ENCODE data around the gene CCT5. TPM values are rescaled to one million over a fixed set of nuclear protein-coding genes. Genes with fewer than 3 reads are reported as not detected.

CCT5 gene
- total RNA-seq, 1 experiment from 2014 or later = 548 TPM

DNA sequence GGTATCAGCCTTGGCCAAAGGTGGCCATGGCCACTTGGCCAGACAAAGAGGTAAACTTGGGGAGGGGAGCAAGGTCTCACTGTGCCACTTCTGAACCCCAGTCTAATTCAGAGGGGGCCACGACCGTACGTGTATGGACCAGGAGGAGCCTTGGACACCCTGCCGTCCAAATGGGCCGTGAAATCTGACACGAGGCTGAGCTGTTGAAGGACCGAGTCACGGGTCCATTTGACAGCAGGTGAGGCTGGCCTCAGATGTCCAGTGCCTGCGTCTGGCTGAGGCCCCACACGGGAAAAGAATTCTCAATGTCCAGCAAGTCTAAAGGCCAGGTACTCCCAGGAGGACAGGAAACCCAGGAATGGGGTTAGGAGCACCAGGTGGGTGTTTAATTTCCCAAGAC, 39.9 kb downstream of the CCT5 start:
- ATAC-seq (no peak), DNase-seq (ENCODE audit: low spot score) (no peak)
- H3K36me3 Mint-ChIP-seq = peaks cover 37% of the 10 kb centered on the region
- ChIA-PET CTCF (interaction anchor here (1.0 to 1.1 kb wide), 3 partner anchors 63 to 134 kb away, joined by 3 to 5 read pairs (median 3); no protein-coding TSS in a partner anchor), POLR2A (interaction anchor here (1.0 kb wide), 1 partner anchor 67 kb away, joined by 3 read pairs; no protein-coding TSS in a partner anchor)
- no peak for TF ChIP-seq SMAD4 (CRISPR knock-in tag; IDR thresholded peaks at IDR 0.05)
- no peak for TF ChIP-seq HMGA2 (CRISPR knock-in tag; IDR thresholded peaks at IDR 0.05)
- TF ChIP-seq CBFB (CRISPR knock-in tag; IDR thresholded peaks at IDR 0.05; ENCODE audit: low read depth) = no peak
- TF ChIP-seq ZBTB21 (CRISPR knock-in tag; IDR thresholded peaks at IDR 0.05; ENCODE audit: borderline replicate concordance) = no peak
- TF ChIP-seq, protein P1, sequence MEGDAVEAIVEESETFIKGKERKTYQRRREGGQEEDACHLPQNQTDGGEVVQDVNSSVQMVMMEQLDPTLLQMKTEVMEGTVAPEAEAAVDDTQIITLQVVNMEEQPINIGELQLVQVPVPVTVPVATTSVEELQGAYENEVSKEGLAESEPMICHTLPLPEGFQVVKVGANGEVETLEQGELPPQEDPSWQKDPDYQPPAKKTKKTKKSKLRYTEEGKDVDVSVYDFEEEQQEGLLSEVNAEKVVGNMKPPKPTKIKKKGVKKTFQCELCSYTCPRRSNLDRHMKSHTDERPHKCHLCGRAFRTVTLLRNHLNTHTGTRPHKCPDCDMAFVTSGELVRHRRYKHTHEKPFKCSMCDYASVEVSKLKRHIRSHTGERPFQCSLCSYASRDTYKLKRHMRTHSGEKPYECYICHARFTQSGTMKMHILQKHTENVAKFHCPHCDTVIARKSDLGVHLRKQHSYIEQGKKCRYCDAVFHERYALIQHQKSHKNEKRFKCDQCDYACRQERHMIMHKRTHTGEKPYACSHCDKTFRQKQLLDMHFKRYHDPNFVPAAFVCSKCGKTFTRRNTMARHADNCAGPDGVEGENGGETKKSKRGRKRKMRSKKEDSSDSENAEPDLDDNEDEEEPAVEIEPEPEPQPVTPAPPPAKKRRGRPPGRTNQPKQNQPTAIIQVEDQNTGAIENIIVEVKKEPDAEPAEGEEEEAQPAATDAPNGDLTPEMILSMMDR (IDR thresholded peaks at IDR 0.05) = no peak
- no peak for TF ChIP-seq PRRX2 (CRISPR knock-in tag; IDR thresholded peaks at IDR 0.05)
- TF ChIP-seq, protein P2, sequence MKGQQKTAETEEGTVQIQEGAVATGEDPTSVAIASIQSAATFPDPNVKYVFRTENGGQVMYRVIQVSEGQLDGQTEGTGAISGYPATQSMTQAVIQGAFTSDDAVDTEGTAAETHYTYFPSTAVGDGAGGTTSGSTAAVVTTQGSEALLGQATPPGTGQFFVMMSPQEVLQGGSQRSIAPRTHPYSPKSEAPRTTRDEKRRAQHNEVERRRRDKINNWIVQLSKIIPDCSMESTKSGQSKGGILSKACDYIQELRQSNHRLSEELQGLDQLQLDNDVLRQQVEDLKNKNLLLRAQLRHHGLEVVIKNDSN (CRISPR knock-in tag; IDR thresholded peaks at IDR 0.05) = no peak
- no peak for TF ChIP-seq GABPB1 (CRISPR knock-in tag; IDR thresholded peaks at IDR 0.05)
- no peak for TF ChIP-seq MYBL2 (CRISPR knock-in tag; IDR thresholded peaks at IDR 0.05)
- no peak for TF ChIP-seq ZNF219 (CRISPR knock-in tag; IDR thresholded peaks at IDR 0.05; ENCODE audit: borderline replicate concordance)
- TF ChIP-seq ETV6 (CRISPR knock-in tag; IDR thresholded peaks at IDR 0.05) = no peak
- TF ChIP-seq ZNF671 (CRISPR knock-in tag; IDR thresholded peaks at IDR 0.05) = no peak
- no peak for TF ChIP-seq ZNF317 (CRISPR knock-in tag; IDR thresholded peaks at IDR 0.05; ENCODE audit: borderline replicate concordance, low read depth)
- no peak overlapping the region for H3K27ac Mint-ChIP-seq
- H3K27me3 Mint-ChIP-seq (ENCODE audit: low read depth) = no peaks in the 10 kb centered on the region
- H3K4me3 Mint-ChIP-seq = no peak overlapping the region
- peaks cover 14% of the 10 kb centered on the region for H3K4me1 Mint-ChIP-seq
- peaks cover 9% of the 10 kb centered on the region for H3K9me3 Mint-ChIP-seq

DNA sequence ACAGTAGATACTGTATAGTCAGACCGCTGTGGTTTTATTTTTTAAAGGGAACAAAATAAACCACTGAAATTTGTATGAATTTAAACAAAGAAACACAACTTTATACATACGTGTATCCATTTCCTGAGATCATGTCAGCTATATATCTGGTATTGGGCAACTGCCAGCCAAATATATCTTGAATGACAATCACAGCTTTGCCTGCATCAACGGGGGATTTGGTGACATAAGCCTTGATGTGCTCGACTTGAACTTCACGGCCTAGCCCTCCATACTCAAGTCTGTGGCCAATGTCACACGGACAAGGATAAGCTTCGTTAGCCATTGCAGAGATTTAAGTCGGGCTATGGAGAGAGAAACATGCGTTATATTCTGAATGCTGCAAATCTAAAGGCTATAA, 40.4 kb downstream of the CCT5 start:
- Mint-ChIP-seq H3K4me1 (peaks cover 14% of the 10 kb centered on the region), H3K36me3 (peaks cover 37% of the 10 kb centered on the region), H3K27ac (0 out of 2 replicates have a peak overlapping the region, but pooled peaks have one; percentile 0), H3K27me3 (ENCODE audit: low read depth) (no peaks in the 10 kb centered on the region), H3K9me3 (peaks cover 9% of the 10 kb centered on the region), H3K4me3 (no peak overlapping the region)
- DNase-seq (ENCODE audit: low spot score) (no peak), ATAC-seq (no peak)
- POLR2A ChIA-PET = no interaction called here
- TF ChIP-seq, protein P3, sequence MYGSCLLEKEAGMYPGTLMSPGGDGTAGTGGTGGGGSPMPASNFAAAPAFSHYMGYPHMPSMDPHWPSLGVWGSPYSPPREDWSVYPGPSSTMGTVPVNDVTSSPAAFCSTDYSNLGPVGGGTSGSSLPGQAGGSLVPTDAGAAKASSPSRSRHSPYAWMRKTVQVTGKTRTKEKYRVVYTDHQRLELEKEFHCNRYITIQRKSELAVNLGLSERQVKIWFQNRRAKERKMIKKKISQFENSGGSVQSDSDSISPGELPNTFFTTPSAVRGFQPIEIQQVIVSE (CRISPR knock-in tag; IDR thresholded peaks at IDR 0.05; ENCODE audit: borderline replicate concordance) = no peak
- TF ChIP-seq, protein P4, sequence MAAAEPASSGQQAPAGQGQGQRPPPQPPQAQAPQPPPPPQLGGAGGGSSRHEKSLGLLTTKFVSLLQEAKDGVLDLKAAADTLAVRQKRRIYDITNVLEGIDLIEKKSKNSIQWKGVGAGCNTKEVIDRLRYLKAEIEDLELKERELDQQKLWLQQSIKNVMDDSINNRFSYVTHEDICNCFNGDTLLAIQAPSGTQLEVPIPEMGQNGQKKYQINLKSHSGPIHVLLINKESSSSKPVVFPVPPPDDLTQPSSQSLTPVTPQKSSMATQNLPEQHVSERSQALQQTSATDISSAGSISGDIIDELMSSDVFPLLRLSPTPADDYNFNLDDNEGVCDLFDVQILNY (CRISPR knock-in tag; IDR thresholded peaks at IDR 0.05) = no peak
- CTCF ChIA-PET = no interaction called here

DNA sequence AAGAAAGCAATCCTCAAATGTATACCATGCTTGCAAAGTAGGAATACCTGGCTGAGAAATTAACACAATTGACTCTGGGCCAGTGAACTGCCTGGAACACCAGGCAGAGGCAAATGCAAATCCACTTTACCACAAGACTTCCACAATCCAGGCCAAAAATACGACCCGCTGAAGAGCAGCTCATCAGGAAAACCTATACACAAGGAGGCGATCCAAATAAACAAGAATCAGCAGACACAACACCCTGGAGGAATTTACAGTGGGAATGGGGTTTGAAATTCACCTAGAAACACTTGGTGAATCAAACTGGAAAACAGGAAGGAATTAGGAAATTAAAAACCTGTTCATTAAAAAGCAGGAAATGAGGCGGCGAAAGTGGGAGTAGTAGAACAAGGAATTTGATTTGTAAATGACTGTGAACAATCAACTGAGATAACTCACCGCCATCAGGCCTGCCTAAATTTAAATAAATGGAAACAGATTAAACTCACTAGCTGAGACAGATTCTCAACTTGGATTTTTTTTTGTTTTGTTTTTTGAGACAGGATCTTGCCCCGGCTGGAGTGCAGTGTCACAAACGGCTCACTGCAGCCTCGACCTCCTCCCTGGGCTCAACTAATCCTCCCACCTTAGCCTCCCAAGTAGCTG, 41.7 kb downstream of the CCT5 start:
- POLR2A ChIA-PET = no interaction called here
- Mint-ChIP-seq H3K4me3 (no peak overlapping the region), H3K36me3 (peaks cover 31% of the 10 kb centered on the region), H3K9me3 (peaks cover 9% of the 10 kb centered on the region), H3K4me1 (peaks cover 14% of the 10 kb centered on the region), H3K27ac (peak overlapping the region; percentile 80), H3K27me3 (ENCODE audit: low read depth) (no peaks in the 10 kb centered on the region)
- CTCF ChIA-PET = interaction anchor here (0.7 to 2.5 kb wide), 3 partner anchors 8 to 73 kb away, joined by 3 to 6 read pairs (median 3); partner anchors contain the start of gene MARCHF6
- no peak for ATAC-seq
- DNase-seq (ENCODE audit: low spot score) = no peak
- TF ChIP-seq, protein P5, sequence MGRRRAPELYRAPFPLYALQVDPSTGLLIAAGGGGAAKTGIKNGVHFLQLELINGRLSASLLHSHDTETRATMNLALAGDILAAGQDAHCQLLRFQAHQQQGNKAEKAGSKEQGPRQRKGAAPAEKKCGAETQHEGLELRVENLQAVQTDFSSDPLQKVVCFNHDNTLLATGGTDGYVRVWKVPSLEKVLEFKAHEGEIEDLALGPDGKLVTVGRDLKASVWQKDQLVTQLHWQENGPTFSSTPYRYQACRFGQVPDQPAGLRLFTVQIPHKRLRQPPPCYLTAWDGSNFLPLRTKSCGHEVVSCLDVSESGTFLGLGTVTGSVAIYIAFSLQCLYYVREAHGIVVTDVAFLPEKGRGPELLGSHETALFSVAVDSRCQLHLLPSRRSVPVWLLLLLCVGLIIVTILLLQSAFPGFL (CRISPR knock-in tag; IDR thresholded peaks at IDR 0.05; ENCODE audit: borderline replicate concordance) = no peak
- TF ChIP-seq NR2C2 (CRISPR knock-in tag; IDR thresholded peaks at IDR 0.05) = no peak
- no peak for TF ChIP-seq CBFB (CRISPR knock-in tag; IDR thresholded peaks at IDR 0.05; ENCODE audit: low read depth)
- TF ChIP-seq, protein P6, sequence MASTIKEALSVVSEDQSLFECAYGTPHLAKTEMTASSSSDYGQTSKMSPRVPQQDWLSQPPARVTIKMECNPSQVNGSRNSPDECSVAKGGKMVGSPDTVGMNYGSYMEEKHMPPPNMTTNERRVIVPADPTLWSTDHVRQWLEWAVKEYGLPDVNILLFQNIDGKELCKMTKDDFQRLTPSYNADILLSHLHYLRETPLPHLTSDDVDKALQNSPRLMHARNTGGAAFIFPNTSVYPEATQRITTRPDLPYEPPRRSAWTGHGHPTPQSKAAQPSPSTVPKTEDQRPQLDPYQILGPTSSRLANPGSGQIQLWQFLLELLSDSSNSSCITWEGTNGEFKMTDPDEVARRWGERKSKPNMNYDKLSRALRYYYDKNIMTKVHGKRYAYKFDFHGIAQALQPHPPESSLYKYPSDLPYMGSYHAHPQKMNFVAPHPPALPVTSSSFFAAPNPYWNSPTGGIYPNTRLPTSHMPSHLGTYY (CRISPR knock-in tag; IDR thresholded peaks at IDR 0.05) = no peak
- no peak for TF ChIP-seq GRHL2 (CRISPR knock-in tag; IDR thresholded peaks at IDR 0.05; ENCODE audit: insufficient replicate concordance, severe bottlenecking)
- no peak for TF ChIP-seq FOXJ3 (CRISPR knock-in tag; IDR thresholded peaks at IDR 0.05; ENCODE audit: borderline replicate concordance)
- TF ChIP-seq, protein P7, sequence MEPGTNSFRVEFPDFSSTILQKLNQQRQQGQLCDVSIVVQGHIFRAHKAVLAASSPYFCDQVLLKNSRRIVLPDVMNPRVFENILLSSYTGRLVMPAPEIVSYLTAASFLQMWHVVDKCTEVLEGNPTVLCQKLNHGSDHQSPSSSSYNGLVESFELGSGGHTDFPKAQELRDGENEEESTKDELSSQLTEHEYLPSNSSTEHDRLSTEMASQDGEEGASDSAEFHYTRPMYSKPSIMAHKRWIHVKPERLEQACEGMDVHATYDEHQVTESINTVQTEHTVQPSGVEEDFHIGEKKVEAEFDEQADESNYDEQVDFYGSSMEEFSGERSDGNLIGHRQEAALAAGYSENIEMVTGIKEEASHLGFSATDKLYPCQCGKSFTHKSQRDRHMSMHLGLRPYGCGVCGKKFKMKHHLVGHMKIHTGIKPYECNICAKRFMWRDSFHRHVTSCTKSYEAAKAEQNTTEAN (CRISPR knock-in tag; IDR thresholded peaks at IDR 0.05) = no peak
- TF ChIP-seq SMAD4 (CRISPR knock-in tag; IDR thresholded peaks at IDR 0.05) = no peak
- TF ChIP-seq, protein P8, sequence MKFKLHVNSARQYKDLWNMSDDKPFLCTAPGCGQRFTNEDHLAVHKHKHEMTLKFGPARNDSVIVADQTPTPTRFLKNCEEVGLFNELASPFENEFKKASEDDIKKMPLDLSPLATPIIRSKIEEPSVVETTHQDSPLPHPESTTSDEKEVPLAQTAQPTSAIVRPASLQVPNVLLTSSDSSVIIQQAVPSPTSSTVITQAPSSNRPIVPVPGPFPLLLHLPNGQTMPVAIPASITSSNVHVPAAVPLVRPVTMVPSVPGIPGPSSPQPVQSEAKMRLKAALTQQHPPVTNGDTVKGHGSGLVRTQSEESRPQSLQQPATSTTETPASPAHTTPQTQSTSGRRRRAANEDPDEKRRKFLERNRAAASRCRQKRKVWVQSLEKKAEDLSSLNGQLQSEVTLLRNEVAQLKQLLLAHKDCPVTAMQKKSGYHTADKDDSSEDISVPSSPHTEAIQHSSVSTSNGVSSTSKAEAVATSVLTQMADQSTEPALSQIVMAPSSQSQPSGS (CRISPR knock-in tag; IDR thresholded peaks at IDR 0.05; ENCODE audit: borderline replicate concordance, low read depth) = no peak

Data from WTC11 (cell line).